ENCODE data around the gene LRRC27.
"Not testable (repeated sequence)": the region's sequence is repeated elsewhere in the genome, so short reads cannot be mapped to it uniquely, and the experiment has no call there.

Gene LRRC27

GRCh38 chr10:132376394-132376851, 44.4 kb downstream of the LRRC27 start:
- DNase-seq: peak; percentile 33

- DNase-seq: peak; percentile 6
These were observed 45.3 kb downstream of the LRRC27 start for GRCh38 chr10:132377326-132377725.

- DNase-seq: not testable (repeated sequence)
These were observed 47.0 kb downstream of the LRRC27 start for GRCh38 chr10:132379026-132379425.

- peak; percentile 32 for DNase-seq
These were observed 49.0 kb downstream of the LRRC27 start for GRCh38 chr10:132380986-132381385.

GRCh38 chr10:132381741-132382140, 49.7 kb downstream of the LRRC27 start:
- DNase-seq: peak; percentile 3

- peak; percentile 42 for DNase-seq
These were observed 50.4 kb downstream of the LRRC27 start for GRCh38 chr10:132382231-132382922.

- no peak for DNase-seq
These were observed 51.1 kb downstream of the LRRC27 start for GRCh38 chr10:132383101-132383500.

GRCh38 chr10:132383751-132384196, 51.8 kb downstream of the LRRC27 start:
- peak; percentile 46 for DNase-seq

GRCh38 chr10:132384618-132385388, 52.8 kb downstream of the LRRC27 start:
- DNase-seq: no peak

- DNase-seq: no peak
These were observed 53.3 kb downstream of the LRRC27 start for GRCh38 chr10:132385389-132385667.

- DNase-seq: no peak
These were observed 53.9 kb downstream of the LRRC27 start for GRCh38 chr10:132385721-132386418.

- DNase-seq: no peak
These were observed 54.4 kb downstream of the LRRC27 start for GRCh38 chr10:132386419-132386831.

- DNase-seq: not testable (repeated sequence)
These were observed 54.9 kb downstream of the LRRC27 start for GRCh38 chr10:132386896-132387295.

GRCh38 chr10:132387764-132388210, 55.8 kb downstream of the LRRC27 start:
- peak; percentile 93 for DNase-seq

GRCh38 chr10:132388891-132389432, 57.0 kb downstream of the LRRC27 start:
- DNase-seq: no peak

- no peak for DNase-seq
These were observed 57.6 kb downstream of the LRRC27 start for GRCh38 chr10:132389433-132390169.

- DNase-seq: no peak
These were observed 58.4 kb downstream of the LRRC27 start for GRCh38 chr10:132390170-132390920.

- DNase-seq: no peak
These were observed 59.1 kb downstream of the LRRC27 start for GRCh38 chr10:132390921-132391675.

GRCh38 chr10:132391676-132392020, 59.7 kb downstream of the LRRC27 start:
- DNase-seq: no peak

- no peak for DNase-seq
These were observed 60.3 kb downstream of the LRRC27 start for GRCh38 chr10:132392184-132392800.

Data from activated CD8-positive, alpha-beta memory T cell treated with anti-CD3 and anti-CD28 coated beads, Interleukin-2, amount 50 U/mL, for 48 hours (primary cell).